Measurements from ENCODE around the gene ZNF471.

The ZNF471 gene

GRCh38 chr19:56491399-56491798, 16.3 kb upstream of the ZNF471 start:
- H3K27me3 Mint-ChIP-seq (ENCODE audit: low read depth): no peaks in the 10 kb centered on the region
- no peaks in the 10 kb centered on the region for H3K4me1 Mint-ChIP-seq
- no peaks in the 10 kb centered on the region for H3K36me3 Mint-ChIP-seq (ENCODE audit: low read depth)
- H3K27ac Mint-ChIP-seq: no peak overlapping the region
- H3K9me3 Mint-ChIP-seq: peaks cover 62% of the 10 kb centered on the region
- no peak overlapping the region for H3K4me3 Mint-ChIP-seq
- TF ChIP-seq CTCF (IDR thresholded peaks at IDR 0.05; ENCODE audit: unreplicated experiment in 3 of 3): no peak

DNA sequence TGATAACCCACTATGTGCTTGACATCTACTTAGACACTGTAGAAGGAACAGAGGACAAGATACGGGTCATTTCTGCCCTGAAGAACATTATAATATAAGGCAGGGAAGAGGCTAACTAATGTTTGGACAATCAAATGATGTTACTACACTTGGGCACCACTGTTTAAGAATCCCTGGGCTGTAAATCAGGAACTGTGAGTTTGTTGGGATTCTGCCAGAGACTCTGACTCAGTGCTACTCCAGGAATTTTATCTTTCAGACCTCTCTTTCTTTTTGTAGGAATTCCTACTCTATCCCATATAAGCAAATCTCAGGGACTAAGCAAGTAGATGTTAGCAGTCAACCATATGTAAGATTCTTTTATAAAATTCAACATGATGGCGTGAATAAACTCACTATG, 3.1 kb upstream of the ZNF471 start:
- H3K27me3 Mint-ChIP-seq (ENCODE audit: low read depth): no peaks in the 10 kb centered on the region
- no peaks in the 10 kb centered on the region for H3K4me1 Mint-ChIP-seq
- H3K36me3 Mint-ChIP-seq (ENCODE audit: low read depth): no peaks in the 10 kb centered on the region
- TF ChIP-seq CTCF (IDR thresholded peaks at IDR 0.05; ENCODE audit: unreplicated experiment in 3 of 3): no peak
- H3K4me3 Mint-ChIP-seq: no peak overlapping the region
- H3K9me3 Mint-ChIP-seq: peaks cover 46% of the 10 kb centered on the region
- no peak overlapping the region for H3K27ac Mint-ChIP-seq

DNA sequence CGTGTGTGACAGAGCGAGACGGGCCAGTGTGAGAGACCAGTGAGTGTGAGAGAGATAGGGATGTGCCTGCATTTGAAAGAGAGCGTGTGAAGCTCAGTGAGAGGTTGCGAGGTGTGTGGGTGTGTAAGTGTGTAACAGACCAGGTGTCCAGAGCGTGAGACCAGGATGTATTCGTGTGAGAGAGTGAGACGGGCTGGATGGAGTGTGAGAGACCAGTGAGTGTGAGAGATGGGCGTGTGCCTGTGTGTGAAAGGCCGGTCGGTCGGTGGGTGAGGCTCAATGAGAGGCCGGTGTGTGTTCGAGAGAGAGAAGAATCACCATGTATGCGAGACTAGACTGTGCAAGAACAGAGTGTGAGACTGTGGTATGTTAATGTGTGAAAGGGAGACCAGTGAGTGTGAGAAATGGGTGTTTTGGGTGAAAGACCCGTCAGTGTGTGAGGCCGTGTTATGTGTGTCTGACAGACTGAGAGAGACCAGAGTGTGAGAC, 679 bp downstream of the ZNF471 start:
- Mint-ChIP-seq H3K4me1 (no peaks in the 10 kb centered on the region), H3K9me3 (peaks cover 28% of the 10 kb centered on the region), H3K36me3 (ENCODE audit: low read depth) (no peaks in the 10 kb centered on the region), H3K27ac (no peak overlapping the region), H3K4me3 (no peak overlapping the region), H3K27me3 (ENCODE audit: low read depth) (no peaks in the 10 kb centered on the region)
- TF ChIP-seq CTCF (IDR thresholded peaks at IDR 0.05; ENCODE audit: unreplicated experiment in 3 of 3): no peak

GRCh38 chr19:56525214-56525860, 17.7 kb downstream of the ZNF471 start:
- Mint-ChIP-seq H3K4me3 (no peak overlapping the region), H3K4me1 (no peaks in the 10 kb centered on the region), H3K27ac (no peak overlapping the region), H3K36me3 (ENCODE audit: low read depth) (peaks cover 12% of the 10 kb centered on the region), H3K9me3 (peaks cover 69% of the 10 kb centered on the region), H3K27me3 (ENCODE audit: low read depth) (no peaks in the 10 kb centered on the region)
- TF ChIP-seq CTCF (IDR thresholded peaks at IDR 0.05; ENCODE audit: unreplicated experiment in 3 of 3): no peak

DNA sequence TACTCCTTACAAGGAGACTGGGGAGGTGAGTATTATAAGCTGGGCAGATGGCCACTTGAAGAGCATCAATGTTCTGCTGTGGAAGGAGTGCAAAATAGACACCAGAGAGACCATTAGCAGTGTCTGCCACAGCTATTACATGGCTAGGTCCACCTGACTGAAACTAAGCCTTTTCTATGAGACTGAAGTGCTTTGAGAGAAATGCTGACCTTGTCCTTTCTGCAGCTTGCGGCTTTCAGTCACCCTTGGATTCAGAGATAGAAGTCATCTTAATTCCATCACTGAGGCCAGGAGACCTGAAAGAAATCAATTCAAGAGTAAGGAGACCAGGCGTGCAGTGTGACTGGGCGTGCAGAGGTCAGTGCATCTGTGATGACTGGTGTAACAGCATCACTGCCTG, 29.8 kb downstream of the ZNF471 start:
- H3K4me3 Mint-ChIP-seq: peak overlapping the region; percentile 89 to 93 (median 91)
- TF ChIP-seq CTCF (IDR thresholded peaks at IDR 0.05; ENCODE audit: unreplicated experiment in 3 of 3): no peak
- H3K27ac Mint-ChIP-seq: peak overlapping the region; percentile 93 to 97 (median 96)
- no peaks in the 10 kb centered on the region for H3K4me1 Mint-ChIP-seq
- H3K9me3 Mint-ChIP-seq: peaks cover 70% of the 10 kb centered on the region
- peaks cover 40% of the 10 kb centered on the region for H3K36me3 Mint-ChIP-seq (ENCODE audit: low read depth)
- H3K27me3 Mint-ChIP-seq (ENCODE audit: low read depth): no peaks in the 10 kb centered on the region

- Mint-ChIP-seq H3K27ac (peak overlapping the region; percentile 93 to 97 (median 96)), H3K4me1 (no peaks in the 10 kb centered on the region), H3K36me3 (ENCODE audit: low read depth) (peaks cover 48% of the 10 kb centered on the region), H3K4me3 (peak overlapping the region; percentile 89 to 93 (median 91)), H3K27me3 (ENCODE audit: low read depth) (no peaks in the 10 kb centered on the region), H3K9me3 (peaks cover 66% of the 10 kb centered on the region)
- TF ChIP-seq CTCF (IDR thresholded peaks at IDR 0.05; ENCODE audit: unreplicated experiment in 3 of 3): no peak
These were observed 30.7 kb downstream of the ZNF471 start for GRCh38 chr19:56538254-56538760.
